ENCODE results near the gene C12orf42. TPM values are rescaled to one million over a fixed set of nuclear protein-coding genes. Genes with fewer than 3 reads are reported as not detected.

The C12orf42 gene
- total and polyA plus RNA-seq, 9 donors, result not detected

GRCh38 chr12:103354403-103354802 lies 141.4 kb downstream of the C12orf42 start:
- WGBS, 3 donors, result 49 to 86% (median 69%) methylated on average over 2 of the region's 2 CpGs
- intact Hi-C loops (cut with DNase I), result no loop called here
- H3K4me3 ChIP-seq, result no peak overlapping the region

GRCh38 chr12:103353913-103354312 lies 141.9 kb downstream of the C12orf42 start:
- no peaks in the 10 kb centered on the region for H3K4me1 ChIP-seq (ENCODE audit: insufficient read depth)
- TF ChIP-seq POLR2A (IDR thresholded peaks at IDR 0.05), result no peak
- TF ChIP-seq, protein P1, sequence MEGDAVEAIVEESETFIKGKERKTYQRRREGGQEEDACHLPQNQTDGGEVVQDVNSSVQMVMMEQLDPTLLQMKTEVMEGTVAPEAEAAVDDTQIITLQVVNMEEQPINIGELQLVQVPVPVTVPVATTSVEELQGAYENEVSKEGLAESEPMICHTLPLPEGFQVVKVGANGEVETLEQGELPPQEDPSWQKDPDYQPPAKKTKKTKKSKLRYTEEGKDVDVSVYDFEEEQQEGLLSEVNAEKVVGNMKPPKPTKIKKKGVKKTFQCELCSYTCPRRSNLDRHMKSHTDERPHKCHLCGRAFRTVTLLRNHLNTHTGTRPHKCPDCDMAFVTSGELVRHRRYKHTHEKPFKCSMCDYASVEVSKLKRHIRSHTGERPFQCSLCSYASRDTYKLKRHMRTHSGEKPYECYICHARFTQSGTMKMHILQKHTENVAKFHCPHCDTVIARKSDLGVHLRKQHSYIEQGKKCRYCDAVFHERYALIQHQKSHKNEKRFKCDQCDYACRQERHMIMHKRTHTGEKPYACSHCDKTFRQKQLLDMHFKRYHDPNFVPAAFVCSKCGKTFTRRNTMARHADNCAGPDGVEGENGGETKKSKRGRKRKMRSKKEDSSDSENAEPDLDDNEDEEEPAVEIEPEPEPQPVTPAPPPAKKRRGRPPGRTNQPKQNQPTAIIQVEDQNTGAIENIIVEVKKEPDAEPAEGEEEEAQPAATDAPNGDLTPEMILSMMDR (IDR thresholded peaks at IDR 0.05), result no peak
- TF ChIP-seq EP300 (IDR thresholded peaks at IDR 0.05), result no peak
- no peak overlapping the region for H3K27ac ChIP-seq
- no peaks in the 10 kb centered on the region for H3K36me3 ChIP-seq
- no peak for DNase-seq
- intact Hi-C loops (cut with DNase I), result no loop called here
- no peaks in the 10 kb centered on the region for H3K9me3 ChIP-seq
- no peak overlapping the region for H3K4me3 ChIP-seq
- no peaks in the 10 kb centered on the region for H3K27me3 ChIP-seq
- WGBS, 3 donors, result 85 to 93% (median 86%) methylated on average over 4 of the region's 4 CpGs

More at GRCh38 chr12:103354403-103354802, 141.4 kb downstream of the C12orf42 start:
- no peak overlapping the region for H3K27ac ChIP-seq
- H3K4me1 ChIP-seq (ENCODE audit: insufficient read depth), result no peaks in the 10 kb centered on the region
- no peak for TF ChIP-seq POLR2A (IDR thresholded peaks at IDR 0.05)
- TF ChIP-seq, protein P1 (IDR thresholded peaks at IDR 0.05), result no peak
- no peak for TF ChIP-seq EP300 (IDR thresholded peaks at IDR 0.05)
- H3K27me3 ChIP-seq, result no peaks in the 10 kb centered on the region
- no peaks in the 10 kb centered on the region for H3K9me3 ChIP-seq
- DNase-seq, result no peak
- H3K36me3 ChIP-seq, result no peaks in the 10 kb centered on the region

DNA sequence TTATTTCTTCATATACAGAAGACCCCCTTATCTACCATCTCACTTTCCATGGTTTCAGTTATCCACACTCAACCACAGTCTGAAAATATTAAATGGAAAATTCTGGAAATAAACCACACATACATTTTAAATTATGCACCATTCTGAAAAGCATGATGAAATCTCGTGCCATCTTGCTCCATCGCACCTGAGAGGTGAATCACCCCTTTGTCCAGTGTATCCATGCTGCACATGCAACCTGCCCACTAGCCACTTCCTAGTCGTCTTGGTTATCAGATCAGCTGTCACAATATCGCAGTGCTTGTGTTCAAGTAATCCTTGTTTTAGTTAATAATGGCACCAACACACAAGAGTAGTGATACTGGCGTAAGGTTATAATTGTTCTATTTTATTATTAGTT lies 145.7 kb downstream of the C12orf42 start:
- DNase-seq, result no peak
- Histone ChIP-seq H3K4me1 (ENCODE audit: insufficient read depth) (no peaks in the 10 kb centered on the region), H3K27ac (no peak overlapping the region), H3K27me3 (no peaks in the 10 kb centered on the region), H3K36me3 (no peaks in the 10 kb centered on the region), H3K4me3 (no peak overlapping the region), H3K9me3 (no peaks in the 10 kb centered on the region)
- 80 to 82% (median 81%) methylated on average over 5 of the region's 5 CpGs for WGBS, 3 donors
- intact Hi-C loops (cut with DNase I), result no loop called here
- no peak for TF ChIP-seq EP300 (IDR thresholded peaks at IDR 0.05)
- TF ChIP-seq, protein P1 (IDR thresholded peaks at IDR 0.05), result no peak
- no peak for TF ChIP-seq POLR2A (IDR thresholded peaks at IDR 0.05)

GRCh38 chr12:103348935-103349334 lies 146.8 kb downstream of the C12orf42 start:
- no peaks in the 10 kb centered on the region for H3K9me3 ChIP-seq
- H3K27me3 ChIP-seq, result no peaks in the 10 kb centered on the region
- 78 to 83% (median 82%) methylated on average over 1 of the region's 1 CpG for WGBS, 3 donors
- no peak overlapping the region for H3K4me3 ChIP-seq
- TF ChIP-seq, protein P1 (IDR thresholded peaks at IDR 0.05), result no peak
- TF ChIP-seq EP300 (IDR thresholded peaks at IDR 0.05) (no peak), POLR2A (IDR thresholded peaks at IDR 0.05) (no peak)
- no peaks in the 10 kb centered on the region for H3K4me1 ChIP-seq (ENCODE audit: insufficient read depth)
- intact Hi-C loops (cut with DNase I), result no loop called here
- no peak overlapping the region for H3K27ac ChIP-seq
- no peaks in the 10 kb centered on the region for H3K36me3 ChIP-seq
- DNase-seq, result no peak
